22Rv1 (cell line): ENCODE measurements around the gene ABI3BP.
"Not testable (repeated sequence)": the region's sequence is repeated elsewhere in the genome, so short reads cannot be mapped to it uniquely, and the experiment has no call there.

Experiments used
- ZFX ChIP-seq: fragments of 450-650 bp; IDR thresholded peaks from 2 replicates; pipeline ENCODE4 v1.6.1; 2017; ENCODE audit warnings: antibody characterized with exemption, borderline replicate concordance
- TF ChIP-seq, protein P1 (sequence below): fragments of 450-650 bp; IDR thresholded peaks from 2 replicates; pipeline ENCODE4 v1.5.1; 2017; ENCODE audit warnings: mild to moderate bottlenecking

DNA sequence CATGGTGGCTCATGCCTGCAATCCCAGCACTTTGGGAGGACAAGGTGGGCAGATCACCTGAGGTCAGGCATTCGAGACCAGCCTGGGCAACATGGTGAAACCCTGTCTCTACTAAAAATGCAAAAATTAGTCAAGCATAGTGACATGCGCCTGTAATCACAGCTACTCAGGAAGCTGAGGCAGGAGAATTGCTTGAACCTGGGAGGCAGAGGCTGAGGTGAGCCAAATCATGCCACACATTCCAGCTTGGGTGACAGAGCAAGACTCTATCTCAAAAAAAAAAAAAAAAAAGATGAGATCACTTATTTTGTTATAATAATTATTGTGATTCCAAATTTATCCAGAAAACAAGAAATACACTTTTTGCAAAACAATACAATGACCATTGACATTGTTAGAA lies 47.1 kb downstream of the ABI3BP start:
- TF ChIP-seq, protein P1, sequence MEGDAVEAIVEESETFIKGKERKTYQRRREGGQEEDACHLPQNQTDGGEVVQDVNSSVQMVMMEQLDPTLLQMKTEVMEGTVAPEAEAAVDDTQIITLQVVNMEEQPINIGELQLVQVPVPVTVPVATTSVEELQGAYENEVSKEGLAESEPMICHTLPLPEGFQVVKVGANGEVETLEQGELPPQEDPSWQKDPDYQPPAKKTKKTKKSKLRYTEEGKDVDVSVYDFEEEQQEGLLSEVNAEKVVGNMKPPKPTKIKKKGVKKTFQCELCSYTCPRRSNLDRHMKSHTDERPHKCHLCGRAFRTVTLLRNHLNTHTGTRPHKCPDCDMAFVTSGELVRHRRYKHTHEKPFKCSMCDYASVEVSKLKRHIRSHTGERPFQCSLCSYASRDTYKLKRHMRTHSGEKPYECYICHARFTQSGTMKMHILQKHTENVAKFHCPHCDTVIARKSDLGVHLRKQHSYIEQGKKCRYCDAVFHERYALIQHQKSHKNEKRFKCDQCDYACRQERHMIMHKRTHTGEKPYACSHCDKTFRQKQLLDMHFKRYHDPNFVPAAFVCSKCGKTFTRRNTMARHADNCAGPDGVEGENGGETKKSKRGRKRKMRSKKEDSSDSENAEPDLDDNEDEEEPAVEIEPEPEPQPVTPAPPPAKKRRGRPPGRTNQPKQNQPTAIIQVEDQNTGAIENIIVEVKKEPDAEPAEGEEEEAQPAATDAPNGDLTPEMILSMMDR: not testable (repeated sequence)
- not testable (repeated sequence) for TF ChIP-seq ZFX
